Measurements from ENCODE around the gene OASL. TPM values are rescaled to one million over a fixed set of nuclear protein-coding genes. Genes with fewer than 3 reads are reported as not detected.

Gene OASL
- total RNA-seq, 1 donor from 2014 or later: not detected

DNA sequence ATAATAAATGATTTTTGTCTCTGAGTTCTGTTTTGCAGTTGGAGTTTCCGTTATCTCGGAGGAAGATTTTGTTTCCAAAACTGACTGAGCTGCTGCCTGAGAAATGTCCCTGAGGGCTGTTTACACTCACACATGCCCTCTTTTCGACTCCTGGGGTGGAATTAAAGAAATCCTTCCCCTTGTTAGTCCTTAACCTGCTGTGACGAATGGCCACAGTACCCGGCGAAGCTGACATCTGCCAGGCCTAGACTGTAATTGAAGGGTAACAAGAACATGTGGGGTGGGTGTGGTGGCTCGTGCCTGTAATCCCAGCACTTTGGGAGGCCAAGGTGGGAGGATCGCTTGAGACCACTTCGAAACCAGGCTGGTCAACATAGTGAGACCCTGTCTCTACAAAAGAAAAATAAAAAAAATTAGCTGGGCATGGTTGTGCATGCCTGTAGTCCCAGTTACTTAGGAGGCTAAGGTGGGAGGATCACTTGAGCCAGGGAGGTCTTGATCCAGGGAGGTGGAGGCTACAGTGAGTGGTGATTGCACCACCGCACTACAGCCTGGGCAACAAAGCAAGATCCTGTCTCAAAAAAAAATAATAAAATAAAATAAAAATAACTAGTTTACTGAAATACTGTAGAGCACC, 8.4 kb downstream of the OASL start:
- Histone ChIP-seq H3K4me1 (no peaks in the 10 kb centered on the region), H3K9me3 (ENCODE audit: low read depth) (no peaks in the 10 kb centered on the region), H3F3A (ENCODE audit: low read depth) (peaks cover 3% of the 10 kb centered on the region), H3K79me2 (ENCODE audit: low read depth) (no peaks in the 10 kb centered on the region), H3K4me3 (no peak overlapping the region), H3K27me3 (no peaks in the 10 kb centered on the region), H4K20me1 (ENCODE audit: low read depth) (no peaks in the 10 kb centered on the region), H3K4me2 (no peak overlapping the region), H3K36me3 (no peaks in the 10 kb centered on the region), H3K9ac (no peak overlapping the region), H3K27ac (no peak overlapping the region), H2AFZ (replicated peaks) (no peak overlapping the region)
- H3K27me3 Mint-ChIP-seq (ENCODE audit: insufficient read depth, low read depth): peaks cover 7% of the 10 kb centered on the region
- TF ChIP-seq EZH2 (IDR thresholded peaks at IDR 0.05): no peak
- TF ChIP-seq EZH2phosphoT487 (IDR thresholded peaks at IDR 0.05): no peak
- TF ChIP-seq, protein P1, sequence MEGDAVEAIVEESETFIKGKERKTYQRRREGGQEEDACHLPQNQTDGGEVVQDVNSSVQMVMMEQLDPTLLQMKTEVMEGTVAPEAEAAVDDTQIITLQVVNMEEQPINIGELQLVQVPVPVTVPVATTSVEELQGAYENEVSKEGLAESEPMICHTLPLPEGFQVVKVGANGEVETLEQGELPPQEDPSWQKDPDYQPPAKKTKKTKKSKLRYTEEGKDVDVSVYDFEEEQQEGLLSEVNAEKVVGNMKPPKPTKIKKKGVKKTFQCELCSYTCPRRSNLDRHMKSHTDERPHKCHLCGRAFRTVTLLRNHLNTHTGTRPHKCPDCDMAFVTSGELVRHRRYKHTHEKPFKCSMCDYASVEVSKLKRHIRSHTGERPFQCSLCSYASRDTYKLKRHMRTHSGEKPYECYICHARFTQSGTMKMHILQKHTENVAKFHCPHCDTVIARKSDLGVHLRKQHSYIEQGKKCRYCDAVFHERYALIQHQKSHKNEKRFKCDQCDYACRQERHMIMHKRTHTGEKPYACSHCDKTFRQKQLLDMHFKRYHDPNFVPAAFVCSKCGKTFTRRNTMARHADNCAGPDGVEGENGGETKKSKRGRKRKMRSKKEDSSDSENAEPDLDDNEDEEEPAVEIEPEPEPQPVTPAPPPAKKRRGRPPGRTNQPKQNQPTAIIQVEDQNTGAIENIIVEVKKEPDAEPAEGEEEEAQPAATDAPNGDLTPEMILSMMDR (IDR thresholded peaks at IDR 0.05): no peak
- peaks cover 5% of the 10 kb centered on the region for H3K4me1 Mint-ChIP-seq
- DNase-seq (ENCODE audit: low spot score): no peak
- no peak overlapping the region for H3K27ac Mint-ChIP-seq
- no peaks in the 10 kb centered on the region for H3K9me3 Mint-ChIP-seq
- H3K4me3 Mint-ChIP-seq: no peak overlapping the region
- no peaks in the 10 kb centered on the region for H3K36me3 Mint-ChIP-seq

- Mint-ChIP-seq H3K4me1 (no peaks in the 10 kb centered on the region), H3K9me3 (no peaks in the 10 kb centered on the region), H3K4me3 (no peak overlapping the region), H3K27ac (no peak overlapping the region), H3K36me3 (no peaks in the 10 kb centered on the region), H3K27me3 (ENCODE audit: insufficient read depth, low read depth) (peaks cover 4% of the 10 kb centered on the region)
- Histone ChIP-seq H3K27me3 (no peaks in the 10 kb centered on the region), H3F3A (ENCODE audit: low read depth) (peaks cover 3% of the 10 kb centered on the region), H3K9ac (no peak overlapping the region), H4K20me1 (ENCODE audit: low read depth) (no peaks in the 10 kb centered on the region), H3K36me3 (no peaks in the 10 kb centered on the region), H3K79me2 (ENCODE audit: low read depth) (no peaks in the 10 kb centered on the region), H2AFZ (replicated peaks) (peak overlapping the region; percentile 2), H3K4me2 (no peak overlapping the region), H3K9me3 (ENCODE audit: low read depth) (no peaks in the 10 kb centered on the region), H3K4me1 (no peaks in the 10 kb centered on the region), H3K27ac (no peak overlapping the region), H3K4me3 (no peak overlapping the region)
- no peak for DNase-seq (ENCODE audit: low spot score)
- TF ChIP-seq, protein P1 (IDR thresholded peaks at IDR 0.05): peak; percentile 21
- TF ChIP-seq EZH2phosphoT487 (IDR thresholded peaks at IDR 0.05): no peak
These were observed 12.6 kb downstream of the OASL start for GRCh38 chr12:121026274-121027045.

GRCh38 chr12:121025442-121026226, 13.4 kb downstream of the OASL start:
- H3K4me3 ChIP-seq: no peak overlapping the region
- peaks cover 3% of the 10 kb centered on the region for H3F3A ChIP-seq (ENCODE audit: low read depth)
- Mint-ChIP-seq H3K27me3 (ENCODE audit: insufficient read depth, low read depth) (peaks cover 4% of the 10 kb centered on the region), H3K4me3 (no peak overlapping the region), H3K4me1 (no peaks in the 10 kb centered on the region), H3K27ac (no peak overlapping the region), H3K36me3 (no peaks in the 10 kb centered on the region), H3K9me3 (no peaks in the 10 kb centered on the region)
- DNase-seq (ENCODE audit: low spot score): no peak
- H3K9me3 ChIP-seq (ENCODE audit: low read depth): no peaks in the 10 kb centered on the region
- H2AFZ ChIP-seq (replicated peaks): no peak overlapping the region
- H3K9ac ChIP-seq: no peak overlapping the region
- no peaks in the 10 kb centered on the region for H3K79me2 ChIP-seq (ENCODE audit: low read depth)
- no peak overlapping the region for H3K27ac ChIP-seq
- no peaks in the 10 kb centered on the region for H3K36me3 ChIP-seq
- H3K4me2 ChIP-seq: no peak overlapping the region
- no peaks in the 10 kb centered on the region for H3K4me1 ChIP-seq
- TF ChIP-seq EZH2 (IDR thresholded peaks at IDR 0.05) (no peak), EZH2phosphoT487 (IDR thresholded peaks at IDR 0.05) (no peak)
- TF ChIP-seq, protein P1 (IDR thresholded peaks at IDR 0.05): no peak
- no peaks in the 10 kb centered on the region for H3K27me3 ChIP-seq
- H4K20me1 ChIP-seq (ENCODE audit: low read depth): no peaks in the 10 kb centered on the region
